T47D (cell line): Measurements from ENCODE around the gene UNC13B.
A peak's percentile ranks its signal among the peaks of the same experiment; 100 is the strongest.

Experiments
- DNase-seq, 2 experiments: peaks; one replicate each; pipeline versions ENCODE4 v3.0.0 to v3.0.0-alpha.2; 2011 to 2012; ENCODE audit warnings: low read depth in 1 of 2, low spot score in 1 of 2
- JUND ChIP-seq: IDR thresholded peaks from 2 replicates; pipeline ENCODE4 v1.6.1; 2012; ENCODE audit warnings: low read depth
- in situ Hi-C: cut with HindIII; loops from 2 replicates; pipeline ENCODE4 v1.10.0; 2016; ENCODE audit warnings: low sequenced_read_pairs, low pct_unique_long_range_greater_than_20kb

UNC13B gene

GRCh38 chr9:35254984-35255857 is 93.4 kb downstream of the UNC13B start:
- no peak for DNase-seq
- no peak for TF ChIP-seq JUND
- in situ Hi-C loops = no loop called here

- no peak for DNase-seq
- in situ Hi-C loops = no loop called here
- TF ChIP-seq JUND = no peak
Observed at GRCh38 chr9:35257986-35258659, 96.3 kb downstream of the UNC13B start.

GRCh38 chr9:35258660-35259474 is 97.1 kb downstream of the UNC13B start:
- in situ Hi-C loops = no loop called here
- peak in 1 of 2 experiments; percentile 81 for DNase-seq
- no peak for TF ChIP-seq JUND

- no peak for TF ChIP-seq JUND
- DNase-seq = no peak
- in situ Hi-C loops = no loop called here
Observed at GRCh38 chr9:35260186-35260585, 98.4 kb downstream of the UNC13B start.

GRCh38 chr9:35262064-35262463 is 100.3 kb downstream of the UNC13B start:
- TF ChIP-seq JUND = no peak
- in situ Hi-C loops = no loop called here
- no peak for DNase-seq

GRCh38 chr9:35267710-35268109 is 105.9 kb downstream of the UNC13B start:
- no peak for TF ChIP-seq JUND
- no peak for DNase-seq
- in situ Hi-C loops = no loop called here

GRCh38 chr9:35269919-35270318 is 108.1 kb downstream of the UNC13B start:
- DNase-seq = no peak
- TF ChIP-seq JUND = no peak
- in situ Hi-C loops = no loop called here

- in situ Hi-C loops = no loop called here
- no peak for DNase-seq
- TF ChIP-seq JUND = no peak
Observed at GRCh38 chr9:35271637-35272036, 109.8 kb downstream of the UNC13B start.

- in situ Hi-C loops = no loop called here
- DNase-seq = no peak
- TF ChIP-seq JUND = no peak
Observed at GRCh38 chr9:35272989-35273388, 111.2 kb downstream of the UNC13B start.

- in situ Hi-C loops = no loop called here
Observed at GRCh38 chr9:35273591-35273990, 111.8 kb downstream of the UNC13B start.

GRCh38 chr9:35274993-35275392 is 113.2 kb downstream of the UNC13B start:
- DNase-seq = no peak
- TF ChIP-seq JUND = no peak
- in situ Hi-C loops = no loop called here

More at GRCh38 chr9:35273591-35273990, 111.8 kb downstream of the UNC13B start:
- TF ChIP-seq JUND = no peak
- no peak for DNase-seq

GRCh38 chr9:35277171-35277520 is 115.3 kb downstream of the UNC13B start:
- in situ Hi-C loops = no loop called here
- TF ChIP-seq JUND = no peak
- no peak for DNase-seq

- no peak for TF ChIP-seq JUND
- DNase-seq = no peak
- in situ Hi-C loops = no loop called here
Observed at GRCh38 chr9:35277628-35278359, 116.0 kb downstream of the UNC13B start.
